22Rv1 (cell line): ENCODE measurements around the gene RAD23B.

Source experiments
- ZFX ChIP-seq: fragments of 450-650 bp; IDR thresholded peaks from 2 replicates; pipeline ENCODE4 v1.6.1; 2017; ENCODE audit warnings: antibody characterized with exemption, borderline replicate concordance
- TF ChIP-seq, protein P1 (sequence below): fragments of 450-650 bp; IDR thresholded peaks from 2 replicates; pipeline ENCODE4 v1.5.1; 2017; ENCODE audit warnings: mild to moderate bottlenecking

DNA sequence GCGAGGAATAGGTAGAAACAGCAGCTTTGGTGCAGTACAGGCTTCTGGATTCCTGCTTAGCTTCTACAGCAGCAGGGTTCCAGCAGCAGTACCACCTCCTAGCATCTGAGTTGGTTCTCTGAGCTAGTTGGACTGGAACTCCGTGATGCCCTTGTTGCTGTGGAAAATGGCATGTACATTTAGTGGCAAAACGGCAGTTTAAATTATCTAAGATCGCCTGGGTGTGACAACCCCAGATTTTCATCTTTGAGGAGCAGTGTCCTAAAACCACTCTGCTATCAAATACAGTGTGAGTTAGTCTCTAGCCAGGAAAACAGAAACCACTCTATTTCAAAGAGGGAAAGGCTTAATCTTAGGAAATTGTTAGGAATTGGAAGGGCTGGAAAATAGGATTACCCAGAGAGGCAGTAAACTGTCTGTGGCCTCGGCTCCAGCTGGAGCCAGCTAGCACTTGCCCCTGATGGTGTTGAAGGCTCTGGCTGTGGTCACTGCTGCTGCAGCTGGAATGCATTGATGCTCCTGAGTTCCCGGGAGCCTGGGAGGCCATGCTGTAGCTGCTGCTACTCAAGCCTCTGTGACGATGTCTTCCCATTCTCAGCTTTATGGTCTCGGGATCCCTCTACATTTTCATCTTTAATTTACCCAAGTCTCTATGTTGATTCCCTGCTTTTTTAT, 29.4 kb downstream of the RAD23B start:
- TF ChIP-seq, protein P1, sequence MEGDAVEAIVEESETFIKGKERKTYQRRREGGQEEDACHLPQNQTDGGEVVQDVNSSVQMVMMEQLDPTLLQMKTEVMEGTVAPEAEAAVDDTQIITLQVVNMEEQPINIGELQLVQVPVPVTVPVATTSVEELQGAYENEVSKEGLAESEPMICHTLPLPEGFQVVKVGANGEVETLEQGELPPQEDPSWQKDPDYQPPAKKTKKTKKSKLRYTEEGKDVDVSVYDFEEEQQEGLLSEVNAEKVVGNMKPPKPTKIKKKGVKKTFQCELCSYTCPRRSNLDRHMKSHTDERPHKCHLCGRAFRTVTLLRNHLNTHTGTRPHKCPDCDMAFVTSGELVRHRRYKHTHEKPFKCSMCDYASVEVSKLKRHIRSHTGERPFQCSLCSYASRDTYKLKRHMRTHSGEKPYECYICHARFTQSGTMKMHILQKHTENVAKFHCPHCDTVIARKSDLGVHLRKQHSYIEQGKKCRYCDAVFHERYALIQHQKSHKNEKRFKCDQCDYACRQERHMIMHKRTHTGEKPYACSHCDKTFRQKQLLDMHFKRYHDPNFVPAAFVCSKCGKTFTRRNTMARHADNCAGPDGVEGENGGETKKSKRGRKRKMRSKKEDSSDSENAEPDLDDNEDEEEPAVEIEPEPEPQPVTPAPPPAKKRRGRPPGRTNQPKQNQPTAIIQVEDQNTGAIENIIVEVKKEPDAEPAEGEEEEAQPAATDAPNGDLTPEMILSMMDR = no peak
- no peak for TF ChIP-seq ZFX
